ENCODE data around the gene NOXA1. TPM values are rescaled to one million over a fixed set of nuclear protein-coding genes. Genes with fewer than 3 reads are reported as not detected.

NOXA1 gene
- total RNA-seq, 1 donor = not detected

GRCh38 chr9:137467161-137467581, 44.0 kb downstream of the NOXA1 start:
- no peak overlapping the region for H3K4me3 ChIP-seq (ENCODE audit: low read depth, low read length)
- TF ChIP-seq, protein P1, sequence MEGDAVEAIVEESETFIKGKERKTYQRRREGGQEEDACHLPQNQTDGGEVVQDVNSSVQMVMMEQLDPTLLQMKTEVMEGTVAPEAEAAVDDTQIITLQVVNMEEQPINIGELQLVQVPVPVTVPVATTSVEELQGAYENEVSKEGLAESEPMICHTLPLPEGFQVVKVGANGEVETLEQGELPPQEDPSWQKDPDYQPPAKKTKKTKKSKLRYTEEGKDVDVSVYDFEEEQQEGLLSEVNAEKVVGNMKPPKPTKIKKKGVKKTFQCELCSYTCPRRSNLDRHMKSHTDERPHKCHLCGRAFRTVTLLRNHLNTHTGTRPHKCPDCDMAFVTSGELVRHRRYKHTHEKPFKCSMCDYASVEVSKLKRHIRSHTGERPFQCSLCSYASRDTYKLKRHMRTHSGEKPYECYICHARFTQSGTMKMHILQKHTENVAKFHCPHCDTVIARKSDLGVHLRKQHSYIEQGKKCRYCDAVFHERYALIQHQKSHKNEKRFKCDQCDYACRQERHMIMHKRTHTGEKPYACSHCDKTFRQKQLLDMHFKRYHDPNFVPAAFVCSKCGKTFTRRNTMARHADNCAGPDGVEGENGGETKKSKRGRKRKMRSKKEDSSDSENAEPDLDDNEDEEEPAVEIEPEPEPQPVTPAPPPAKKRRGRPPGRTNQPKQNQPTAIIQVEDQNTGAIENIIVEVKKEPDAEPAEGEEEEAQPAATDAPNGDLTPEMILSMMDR (IDR thresholded peaks at IDR 0.05; ENCODE audit: insufficient read depth, low read depth, low read length) = no peak

DNA sequence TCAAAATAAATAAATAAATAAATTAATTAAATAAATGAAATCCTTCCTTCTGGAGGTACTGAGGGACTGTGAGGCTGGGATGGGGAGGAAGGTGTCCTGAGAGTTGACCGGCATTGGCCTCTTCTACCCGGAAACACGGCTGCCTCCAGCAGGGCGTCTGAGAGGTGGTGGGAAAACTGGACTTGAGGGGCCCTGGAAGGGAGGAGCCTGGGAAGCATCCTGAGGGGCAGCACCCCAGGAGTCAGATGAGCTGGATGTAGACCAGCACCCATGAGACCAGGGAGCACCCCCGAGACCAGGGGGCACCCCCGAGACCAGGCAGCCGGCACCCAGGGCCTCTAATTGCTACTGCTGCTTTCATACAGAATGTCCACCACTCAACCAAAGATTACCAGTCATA, 44.7 kb downstream of the NOXA1 start:
- H3K4me3 ChIP-seq (ENCODE audit: low read depth, low read length) = no peak overlapping the region
- no peak for DNase-seq (ENCODE audit: low read depth)
- TF ChIP-seq, protein P1 (IDR thresholded peaks at IDR 0.05; ENCODE audit: insufficient read depth, low read depth, low read length) = no peak

More at GRCh38 chr9:137467161-137467581, 44.0 kb downstream of the NOXA1 start:
- DNase-seq (ENCODE audit: low read depth) = no peak

DNA sequence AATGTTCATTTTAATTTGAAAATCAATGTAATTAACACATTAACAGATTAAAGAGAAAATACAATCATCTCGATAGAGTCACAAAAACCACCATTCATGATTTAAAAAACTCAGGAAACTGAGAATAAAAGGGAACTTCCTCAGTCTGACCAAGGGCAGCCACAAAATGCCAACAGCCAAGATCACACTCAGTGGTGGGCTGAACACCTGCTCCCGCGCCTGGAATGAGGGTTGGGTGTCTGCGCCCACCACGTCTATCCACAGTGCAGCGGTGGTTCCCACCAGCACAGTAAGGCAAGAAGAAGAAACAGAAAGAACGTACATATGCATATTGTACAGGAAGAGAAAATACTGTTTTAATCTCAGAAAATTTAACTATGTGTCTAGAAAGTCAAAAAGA, 47.6 kb downstream of the NOXA1 start:
- H3K4me3 ChIP-seq (ENCODE audit: low read depth, low read length) = no peak overlapping the region
- no peak for DNase-seq (ENCODE audit: low read depth)

DNA sequence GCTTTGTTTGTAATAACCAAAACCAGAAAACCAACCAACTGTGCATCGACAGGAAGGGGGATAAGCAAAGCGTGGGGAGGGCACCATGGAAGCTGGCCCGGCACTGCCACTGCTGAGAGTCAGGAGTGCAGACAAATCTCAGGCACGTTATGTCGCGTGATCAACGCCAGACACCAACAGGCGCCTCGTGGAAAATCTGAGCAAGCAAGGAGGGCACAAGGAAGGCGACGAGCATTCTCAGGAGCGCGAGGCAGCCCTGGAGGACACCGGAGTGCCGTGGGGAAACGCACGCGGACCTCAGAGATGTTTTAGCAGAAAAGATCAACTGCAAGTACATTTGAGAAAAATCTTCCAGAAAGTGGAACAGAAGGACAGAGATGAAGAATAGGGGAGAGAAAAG, 51.1 kb downstream of the NOXA1 start:
- TF ChIP-seq, protein P1 (IDR thresholded peaks at IDR 0.05; ENCODE audit: insufficient read depth, low read depth, low read length) = no peak
- DNase-seq (ENCODE audit: low read depth) = no peak
- no peak overlapping the region for H3K4me3 ChIP-seq (ENCODE audit: low read depth, low read length)

More for the DNA sequence above, 47.6 kb downstream of the NOXA1 start:
- TF ChIP-seq, protein P1 (IDR thresholded peaks at IDR 0.05; ENCODE audit: insufficient read depth, low read depth, low read length) = no peak

- DNase-seq (ENCODE audit: low read depth) = no peak
- TF ChIP-seq, protein P1 (IDR thresholded peaks at IDR 0.05; ENCODE audit: insufficient read depth, low read depth, low read length) = no peak
- no peak overlapping the region for H3K4me3 ChIP-seq (ENCODE audit: low read depth, low read length)
Observed at GRCh38 chr9:137475666-137476065, 52.5 kb downstream of the NOXA1 start.

DNA sequence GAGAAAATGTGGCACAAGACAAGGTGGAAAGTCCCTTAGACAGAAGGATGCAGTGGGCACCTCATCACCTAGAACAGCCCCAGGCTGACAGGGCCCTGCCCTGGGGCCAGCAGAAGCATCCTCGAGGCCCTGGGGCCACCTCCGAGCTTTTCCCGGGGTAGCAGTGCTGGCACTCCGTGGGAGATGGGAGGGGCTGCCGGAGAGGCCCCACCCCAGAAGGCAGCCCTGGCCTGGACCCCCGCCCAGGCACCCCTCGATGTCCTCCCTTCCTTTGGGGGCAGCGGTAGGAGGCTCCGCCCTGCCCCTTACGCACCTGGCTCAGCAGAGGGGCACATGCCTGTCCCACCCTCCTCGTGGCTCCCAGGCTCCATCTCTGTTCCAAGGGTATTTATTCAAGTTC, 53.7 kb downstream of the NOXA1 start:
- TF ChIP-seq, protein P1 (IDR thresholded peaks at IDR 0.05; ENCODE audit: insufficient read depth, low read depth, low read length) = no peak

More for the DNA sequence above, 53.7 kb downstream of the NOXA1 start:
- DNase-seq (ENCODE audit: low read depth) = no peak
- no peak overlapping the region for H3K4me3 ChIP-seq (ENCODE audit: low read depth, low read length)

Data from fibroblast of villous mesenchyme (primary cell).